ENCODE results near the gene GDF2.

GRCh38 chr10:47364911-47365310 is 42.7 kb downstream of the GDF2 start:
- TF ChIP-seq CTCF (IDR thresholded peaks at IDR 0.05), result no peak
- no peak for TF ChIP-seq POLR2A (IDR thresholded peaks at IDR 0.05)

All from uterus (tissue), 2 donors.